GM19193 (cell line): ENCODE data around the gene RTBDN.

Experiments
- POLR2A ChIP-seq: IDR thresholded peaks from 4 replicates; pipeline ENCODE4 v1.6.1; 2011; ENCODE audit not compliant: insufficient read depth, insufficient read length; ENCODE audit errors: extremely low read depth

RTBDN gene

DNA sequence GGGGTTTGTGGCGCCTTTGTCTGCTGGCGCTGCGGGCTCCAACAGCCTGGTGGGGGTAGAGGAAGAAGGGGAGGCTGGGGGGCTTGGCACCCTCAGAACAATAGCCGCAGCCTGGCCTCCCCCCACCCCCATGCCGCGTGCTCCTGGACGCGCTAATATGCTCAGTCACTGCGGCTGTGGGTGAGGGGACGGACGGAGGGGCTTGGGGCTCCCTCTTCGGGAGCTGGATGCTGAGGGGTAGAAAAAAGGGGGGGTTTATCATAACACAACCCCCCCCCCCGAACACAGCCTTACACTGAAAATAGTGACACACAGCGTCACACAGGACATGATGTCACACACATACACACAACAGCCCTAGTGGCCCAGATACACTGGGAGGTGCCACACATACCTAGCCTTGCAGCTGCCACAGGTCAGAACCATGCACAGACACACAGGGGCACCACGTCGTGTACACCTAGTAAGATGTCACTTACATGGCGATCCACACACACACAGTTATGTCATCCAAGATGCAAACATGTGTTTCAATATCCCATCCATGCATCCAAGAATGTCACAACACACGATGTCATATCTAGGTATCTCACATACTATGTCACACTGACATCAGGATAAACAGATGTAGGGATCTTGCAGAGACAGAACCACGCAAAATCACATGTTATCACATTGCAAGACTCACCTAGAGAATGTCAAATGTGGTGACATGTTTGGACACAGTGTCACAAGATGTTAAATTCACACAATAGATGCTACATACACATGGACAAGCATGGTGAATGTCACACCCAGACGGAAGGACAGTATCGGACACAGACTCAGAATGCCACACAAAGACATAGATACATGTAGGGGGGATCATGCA, 4.7 kb upstream of the RTBDN start:
- no peak for TF ChIP-seq POLR2A

DNA sequence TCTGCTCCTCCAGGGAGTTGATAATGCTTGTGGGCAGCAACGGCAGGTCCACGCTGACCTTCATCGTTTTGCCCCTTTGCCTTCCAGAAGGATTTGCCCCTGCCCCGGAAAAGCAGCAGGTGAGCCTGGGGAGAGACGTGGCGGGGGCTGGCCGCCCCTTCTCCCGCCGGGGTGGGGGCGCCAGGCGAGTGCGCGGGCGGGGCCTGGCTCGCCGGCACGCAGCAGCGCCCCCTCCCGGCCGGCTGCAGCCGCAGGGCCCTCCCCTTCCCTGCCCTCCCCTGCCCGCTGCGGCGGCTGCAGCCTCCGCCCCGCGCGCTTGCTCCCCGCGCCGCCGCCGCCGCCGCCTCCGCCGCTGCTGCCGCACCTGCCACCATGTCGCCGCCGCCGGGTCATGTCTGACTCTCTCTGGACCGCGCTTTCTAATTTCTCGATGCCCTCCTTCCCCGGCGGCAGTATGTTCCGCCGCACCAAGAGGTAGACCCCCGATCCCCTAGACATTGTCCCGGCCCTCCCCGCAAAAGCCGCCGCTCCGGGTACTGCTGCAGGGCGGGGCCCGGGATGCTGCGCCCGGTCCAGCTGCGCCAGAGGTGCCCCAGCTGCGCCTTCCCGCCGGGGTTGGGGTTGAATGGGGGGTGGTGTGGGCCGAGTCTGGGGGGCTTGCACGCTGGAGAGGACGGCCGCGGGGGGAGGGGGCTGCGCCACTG, 4.0 kb upstream of the RTBDN start, which contains the start of gene MAST1:
Gene MAST1, plus strand, starts transcription at position 334 of the 704 bp plus-strand sequence. Its CDS starts 58 bp downstream, at position 392.
- TF ChIP-seq POLR2A = no peak

DNA sequence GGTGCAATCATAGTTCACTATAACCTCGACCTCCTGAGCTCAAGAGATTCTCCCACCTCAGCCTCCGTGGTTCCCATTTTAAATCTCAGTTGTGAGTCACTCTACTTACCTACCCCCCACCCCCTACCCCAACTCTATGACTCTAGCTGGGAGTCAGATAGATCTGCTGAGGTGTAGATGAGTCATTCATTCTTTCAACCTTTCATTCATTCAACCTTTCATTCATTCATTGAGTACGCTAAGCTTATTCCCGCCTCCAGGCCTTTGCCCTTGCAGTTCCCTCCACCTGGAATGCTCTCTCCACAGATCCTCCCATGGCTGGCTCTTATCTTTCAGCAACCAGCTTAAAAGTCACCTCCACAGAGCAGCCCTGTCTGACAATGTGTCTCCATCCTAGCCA, 2.8 kb upstream of the RTBDN start:
- no peak for TF ChIP-seq POLR2A

DNA sequence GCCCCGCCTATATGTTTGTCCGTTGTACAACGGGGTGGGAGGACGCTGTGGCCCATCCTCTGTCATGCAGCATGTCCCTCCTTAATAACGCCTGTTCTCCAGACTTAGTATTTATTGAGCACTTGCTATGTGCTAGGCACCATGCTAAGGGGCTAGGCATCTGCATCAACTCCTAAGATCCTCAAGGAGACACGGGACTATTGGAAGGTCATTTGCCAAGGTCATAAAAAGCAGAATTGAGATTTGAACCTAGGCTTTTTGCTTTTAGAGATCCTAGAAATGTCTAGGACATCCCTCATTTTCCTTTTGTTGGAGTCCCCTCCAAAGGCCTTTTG, 2.1 kb upstream of the RTBDN start:
- no peak for TF ChIP-seq POLR2A

DNA sequence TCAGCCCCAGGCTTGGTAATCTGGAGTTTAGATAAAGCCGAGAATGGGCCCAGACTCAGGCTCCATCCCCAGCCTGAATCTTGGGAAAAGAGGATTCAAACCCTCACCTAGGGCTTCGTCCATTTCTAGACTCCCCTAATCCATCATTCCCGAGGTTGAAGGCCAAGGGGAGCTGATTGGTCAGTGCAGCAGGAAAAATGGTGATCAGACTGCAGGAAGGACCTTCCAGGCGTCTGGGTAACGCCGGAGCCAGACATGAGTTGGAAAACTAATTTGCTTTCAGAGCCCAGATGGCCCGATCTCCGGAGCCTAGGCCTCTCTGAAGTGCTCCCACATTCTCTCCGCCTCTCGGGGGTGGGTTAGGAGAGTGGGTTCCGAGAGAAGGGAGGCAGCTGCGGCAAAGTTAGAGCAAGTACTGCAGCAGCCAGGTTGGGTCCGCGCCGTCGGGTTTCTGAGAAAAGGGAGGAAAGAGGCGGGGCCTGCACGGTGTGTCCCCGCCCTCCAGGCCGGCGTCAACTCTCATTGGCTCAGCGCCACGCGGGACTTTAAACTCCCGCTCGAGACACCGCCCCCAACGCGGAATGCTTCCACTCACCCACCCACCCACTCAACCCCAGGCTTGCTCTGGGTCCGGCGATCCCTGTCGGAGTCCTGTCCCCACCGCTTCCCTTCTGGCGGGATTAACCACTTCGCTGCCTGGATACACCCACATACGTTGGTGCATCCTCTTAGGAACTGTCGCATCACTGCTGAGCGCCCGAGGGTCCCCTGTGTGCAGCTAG, 788 bp upstream of the RTBDN start:
- no peak for TF ChIP-seq POLR2A

DNA sequence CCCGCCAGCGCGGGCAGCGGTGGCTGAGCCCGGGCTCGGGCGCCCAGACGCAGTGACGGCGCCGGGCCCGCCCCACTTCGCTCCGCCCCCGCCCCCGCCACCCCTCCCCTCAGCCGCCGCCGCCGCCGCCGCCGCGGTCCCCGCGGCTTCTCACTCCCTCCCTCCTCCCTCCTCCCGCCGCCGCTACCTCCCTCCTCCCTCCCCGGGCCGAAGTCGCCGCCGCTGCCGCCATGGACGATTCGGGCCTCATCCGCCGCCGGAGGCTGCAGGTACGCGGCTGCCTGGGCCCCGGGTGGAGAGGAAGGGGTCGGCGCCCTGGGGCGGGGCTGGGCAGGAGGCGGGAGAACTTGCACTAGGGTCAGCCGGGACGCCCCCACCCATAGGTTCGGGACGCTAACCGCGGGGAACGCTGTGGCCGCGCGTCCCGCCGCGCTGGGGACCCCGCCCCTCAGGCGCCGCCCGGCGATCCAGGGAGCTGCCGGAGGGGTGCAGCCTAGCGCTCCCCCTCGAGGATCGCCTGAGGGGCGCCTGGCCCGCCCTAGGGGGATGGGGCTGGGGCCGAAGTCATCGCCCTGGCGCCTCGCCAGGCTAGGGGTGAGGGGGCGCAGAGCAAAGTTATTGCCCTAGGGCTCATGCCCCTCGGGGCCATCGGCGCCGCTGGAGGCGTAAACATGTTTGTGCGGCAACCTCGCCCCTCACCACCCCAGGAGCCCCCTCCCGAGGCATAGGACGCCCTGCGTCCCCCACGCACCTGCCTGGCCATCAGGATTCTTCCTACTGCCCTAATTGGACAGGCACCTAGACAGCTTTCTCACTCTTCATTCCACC, 427 bp downstream of the RTBDN start:
- no peak for TF ChIP-seq POLR2A

DNA sequence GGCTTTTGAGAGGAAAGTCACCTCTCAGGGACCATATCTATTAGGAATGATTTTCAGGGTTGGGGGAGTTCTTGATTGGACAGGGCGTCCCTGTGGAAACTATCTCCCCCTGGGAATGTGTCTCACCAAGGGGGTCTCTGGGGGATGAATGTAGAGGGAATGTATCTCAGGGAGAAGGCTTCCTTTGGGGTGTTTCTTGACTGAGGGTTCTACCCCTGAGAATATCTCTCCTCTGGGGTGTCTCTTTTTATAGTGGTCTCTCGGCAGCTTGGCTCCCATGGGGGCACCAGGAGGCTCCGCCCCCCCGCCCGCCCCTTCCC, 1.0 kb downstream of the RTBDN start:
- no peak for TF ChIP-seq POLR2A

DNA sequence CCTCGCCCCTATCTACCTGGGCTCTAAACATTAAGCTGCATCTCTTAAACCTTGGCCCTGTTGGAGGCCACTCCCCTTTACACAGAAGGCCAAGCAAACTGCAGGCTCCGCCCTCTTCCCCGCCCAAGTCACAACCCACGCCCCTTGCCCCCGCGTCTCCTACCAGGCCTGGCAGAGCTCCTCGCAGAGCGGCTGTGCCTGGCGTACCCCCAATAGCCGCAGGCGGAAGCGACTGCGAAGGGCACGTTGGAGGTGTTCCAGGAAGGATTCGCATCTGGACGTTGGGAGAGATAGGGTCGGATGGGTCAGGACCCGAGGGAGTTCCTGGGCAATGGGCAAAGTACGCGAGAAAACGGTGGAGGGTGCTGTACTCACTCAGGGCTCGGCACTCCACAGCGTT, 5.9 kb downstream of the RTBDN start:
- no peak for TF ChIP-seq POLR2A

DNA sequence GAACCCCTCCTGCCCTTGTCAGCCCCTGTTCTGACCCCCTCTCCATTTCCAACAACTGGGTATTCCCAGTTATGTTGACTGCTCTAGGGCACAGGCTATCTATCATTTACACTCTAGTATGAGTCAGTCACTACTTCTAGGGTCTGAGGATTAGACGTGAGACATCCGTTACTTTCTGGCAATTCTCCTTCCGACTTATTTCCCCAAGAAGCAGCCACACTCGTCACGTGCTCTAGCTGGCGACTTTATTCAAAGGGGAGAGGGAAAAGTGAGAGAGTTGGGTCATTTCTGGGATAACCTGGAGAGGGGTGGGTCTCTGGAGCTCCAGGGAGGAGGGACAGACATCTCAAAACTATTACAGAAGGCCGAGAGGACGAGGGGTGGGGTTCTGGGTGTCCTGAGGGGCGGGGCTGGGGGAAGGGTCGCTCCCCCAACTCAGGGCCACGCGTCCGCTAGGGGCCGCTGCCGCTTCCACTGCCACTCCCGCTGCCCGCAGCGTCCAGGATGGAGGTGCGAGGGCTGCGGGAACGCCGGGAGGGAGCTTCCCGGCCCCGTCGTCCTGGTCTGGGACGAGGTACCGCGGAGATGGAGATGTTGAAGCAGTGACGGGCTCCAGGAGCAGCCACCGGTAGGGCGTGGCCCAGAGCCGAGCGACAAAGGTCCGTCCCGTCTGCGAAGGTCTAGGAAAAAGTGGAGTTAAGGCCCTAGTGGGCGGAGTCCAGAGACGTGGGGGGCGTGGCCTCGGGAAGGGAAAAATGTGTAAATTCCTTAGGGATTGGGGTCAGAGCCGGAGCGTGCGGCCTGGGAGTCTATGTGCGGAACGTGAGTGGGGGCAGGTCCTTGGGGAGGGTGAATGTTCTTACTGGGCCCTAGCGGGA, 8.9 kb downstream of the RTBDN start:
- TF ChIP-seq POLR2A = no peak

DNA sequence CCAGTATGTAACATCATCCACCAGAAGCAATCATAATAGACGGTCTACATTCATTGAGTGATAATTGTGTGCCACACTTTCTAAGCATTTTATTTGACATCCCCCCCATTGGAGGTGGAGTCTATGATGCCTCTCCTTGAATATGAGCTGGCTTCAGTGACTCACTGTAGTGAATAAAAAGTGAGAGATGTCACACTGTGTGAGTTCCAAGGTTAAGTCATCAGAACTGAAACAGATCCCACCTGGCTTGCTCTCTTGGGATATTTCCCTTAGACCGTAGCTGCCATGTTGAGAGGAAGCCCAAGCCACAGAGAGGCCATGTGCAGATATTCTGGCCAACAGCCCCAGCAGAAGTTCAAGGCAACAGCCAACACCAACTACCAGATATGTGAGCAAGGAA, 12.6 kb downstream of the RTBDN start:
- TF ChIP-seq POLR2A = no peak

DNA sequence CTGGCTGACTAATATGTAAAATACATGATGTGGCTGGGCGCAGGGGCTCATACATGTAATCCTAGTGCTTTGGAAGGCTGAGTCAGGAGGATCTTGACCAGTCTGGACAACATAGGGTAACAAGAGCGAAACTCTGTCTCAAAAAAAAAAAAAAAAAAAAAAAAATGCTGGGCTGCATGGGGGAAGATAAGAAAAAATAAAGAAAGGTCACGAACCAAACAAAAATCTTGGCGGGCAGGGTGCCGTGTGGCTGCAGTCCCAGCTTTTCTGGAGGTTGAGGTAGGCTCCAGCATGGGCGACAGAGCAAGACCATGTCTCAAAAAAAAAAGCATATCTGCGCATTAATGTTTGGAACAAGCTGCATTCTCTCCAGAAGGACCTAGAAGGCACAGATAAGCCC, 19.3 kb downstream of the RTBDN start:
- TF ChIP-seq POLR2A = no peak

DNA sequence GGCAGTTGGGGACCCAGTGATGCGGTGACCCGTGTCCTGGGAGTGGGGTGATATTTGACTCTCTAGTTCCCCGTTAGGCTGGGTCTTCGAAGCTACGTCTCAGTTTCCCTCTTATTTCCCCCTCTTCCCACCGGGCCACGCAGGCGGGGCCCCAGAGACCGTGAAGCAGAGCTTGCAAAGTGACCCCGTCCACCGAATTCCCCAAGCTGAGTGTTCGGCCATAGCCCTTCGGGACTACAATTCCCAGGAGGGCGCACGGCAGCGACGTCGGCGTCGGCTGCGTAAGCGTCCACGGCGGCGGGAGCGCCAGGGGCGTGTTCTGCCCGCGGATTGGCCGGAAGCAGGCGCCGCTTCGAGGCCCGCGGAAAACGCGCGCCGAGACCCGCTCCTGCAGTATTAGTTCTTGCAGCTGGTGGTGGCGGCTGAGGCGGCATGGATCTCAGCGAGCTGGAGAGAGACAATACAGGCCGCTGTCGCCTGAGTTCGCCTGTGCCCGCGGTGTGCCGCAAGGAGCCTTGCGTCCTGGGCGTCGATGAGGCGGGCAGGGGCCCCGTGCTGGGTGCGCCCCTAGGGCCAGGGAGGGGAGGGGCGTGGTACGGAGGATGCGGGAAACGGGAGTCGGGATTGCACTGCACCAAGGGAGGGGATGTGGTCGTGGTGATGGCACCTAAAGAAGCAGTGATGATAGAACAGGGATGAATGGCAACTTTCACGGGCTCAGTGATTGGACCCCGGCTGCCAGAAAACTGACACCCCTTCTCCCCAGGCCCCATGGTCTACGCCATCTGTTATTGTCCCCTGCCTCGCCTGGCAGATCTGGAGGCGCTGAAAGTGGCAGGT, 27.9 kb downstream of the RTBDN start, which contains the start of gene RNASEH2A:
Gene RNASEH2A, plus strand, starts transcription at position 343 of the 840 bp plus-strand sequence. Its CDS starts 90 bp downstream, at position 433.
- peak; percentile 86 for TF ChIP-seq POLR2A

DNA sequence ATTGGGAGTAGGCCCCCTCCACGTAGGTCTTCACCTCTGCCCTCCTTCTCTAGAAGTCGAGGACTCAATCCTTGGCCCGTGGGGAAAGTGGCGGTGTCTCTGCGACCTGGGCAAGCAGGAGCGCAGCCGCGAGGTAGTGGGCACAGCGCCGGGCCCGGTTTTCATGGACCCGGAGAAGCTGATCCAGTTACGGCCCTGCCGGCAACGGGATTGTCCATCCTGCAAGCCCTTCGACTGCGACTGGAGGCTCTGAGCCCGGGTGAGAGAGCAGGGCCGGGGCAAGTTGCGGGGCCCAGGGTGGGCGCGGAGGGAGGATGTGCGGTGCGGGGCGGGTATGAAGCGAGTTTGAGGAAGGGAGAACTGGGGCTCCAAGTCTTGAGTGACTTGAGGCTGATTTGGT, 30.3 kb downstream of the RTBDN start:
- TF ChIP-seq POLR2A = no peak
